Measurements from ENCODE around the gene SLC25A52.

- TF ChIP-seq, protein P1, sequence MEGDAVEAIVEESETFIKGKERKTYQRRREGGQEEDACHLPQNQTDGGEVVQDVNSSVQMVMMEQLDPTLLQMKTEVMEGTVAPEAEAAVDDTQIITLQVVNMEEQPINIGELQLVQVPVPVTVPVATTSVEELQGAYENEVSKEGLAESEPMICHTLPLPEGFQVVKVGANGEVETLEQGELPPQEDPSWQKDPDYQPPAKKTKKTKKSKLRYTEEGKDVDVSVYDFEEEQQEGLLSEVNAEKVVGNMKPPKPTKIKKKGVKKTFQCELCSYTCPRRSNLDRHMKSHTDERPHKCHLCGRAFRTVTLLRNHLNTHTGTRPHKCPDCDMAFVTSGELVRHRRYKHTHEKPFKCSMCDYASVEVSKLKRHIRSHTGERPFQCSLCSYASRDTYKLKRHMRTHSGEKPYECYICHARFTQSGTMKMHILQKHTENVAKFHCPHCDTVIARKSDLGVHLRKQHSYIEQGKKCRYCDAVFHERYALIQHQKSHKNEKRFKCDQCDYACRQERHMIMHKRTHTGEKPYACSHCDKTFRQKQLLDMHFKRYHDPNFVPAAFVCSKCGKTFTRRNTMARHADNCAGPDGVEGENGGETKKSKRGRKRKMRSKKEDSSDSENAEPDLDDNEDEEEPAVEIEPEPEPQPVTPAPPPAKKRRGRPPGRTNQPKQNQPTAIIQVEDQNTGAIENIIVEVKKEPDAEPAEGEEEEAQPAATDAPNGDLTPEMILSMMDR (IDR thresholded peaks at IDR 0.05), result no peak
- TF ChIP-seq POLR2A (IDR thresholded peaks at IDR 0.05), result no peak
Observed at GRCh38 chr18:31773774-31774476, 13.2 kb upstream of the SLC25A52 start.

Measured in suprapubic skin (tissue), 3 donors.